Stimulated activated CD8-positive, alpha-beta memory T cell treated with anti-CD3 and anti-CD28 coated beads, Interleukin-12 subunit alpha, Interleukin-12 subunit beta, amount 100 ng/mL, for 24 hours (primary cell): Measurements from ENCODE around the gene XKRX.

Source experiments
- DNase-seq: peaks from one replicate; pipeline ENCODE4 v3.0.0-alpha.2; 2020; ENCODE audit errors: extremely low read depth

The XKRX gene

GRCh38 chrX:100928660-100929613 is at the start of gene XKRX:
XKRX (minus strand) TSS chrX:100928917; CDS start chrX:100928304, 613 bp downstream.
- DNase-seq = no peak

- no peak for DNase-seq
Measured at GRCh38 chrX:100976211-100976610, 47.5 kb upstream of the XKRX start.

GRCh38 chrX:100975212-100975611 is 46.5 kb upstream of the XKRX start:
- no peak for DNase-seq

GRCh38 chrX:100973411-100973810 is 44.7 kb upstream of the XKRX start:
- no peak for DNase-seq

GRCh38 chrX:100969936-100970335 is 41.2 kb upstream of the XKRX start:
- no peak for DNase-seq

- no peak for DNase-seq
Measured at GRCh38 chrX:100969408-100969807, 40.7 kb upstream of the XKRX start, which contains the start of gene ARL13A. ARL13A (plus strand) TSS chrX:100969708; CDS start chrX:100973690, 3,982 bp downstream.

GRCh38 chrX:100964362-100964761 is 35.6 kb upstream of the XKRX start:
- DNase-seq = no peak

GRCh38 chrX:100962811-100963210 is 34.1 kb upstream of the XKRX start:
- DNase-seq = no peak

- DNase-seq = no peak
Measured at GRCh38 chrX:100948557-100948956, 19.8 kb upstream of the XKRX start.

GRCh38 chrX:100946299-100946927 is 17.7 kb upstream of the XKRX start:
- no peak for DNase-seq

GRCh38 chrX:100944601-100945000 is 15.9 kb upstream of the XKRX start:
- DNase-seq = no peak

GRCh38 chrX:100939333-100939732 is 10.6 kb upstream of the XKRX start:
- DNase-seq = no peak

GRCh38 chrX:100935767-100936166 is 7.0 kb upstream of the XKRX start:
- no peak for DNase-seq

GRCh38 chrX:100931925-100932285 is 3.2 kb upstream of the XKRX start:
- no peak for DNase-seq

- no peak for DNase-seq
Measured at GRCh38 chrX:100931218-100931924, 2.7 kb upstream of the XKRX start.

- no peak for DNase-seq
Measured at GRCh38 chrX:100926453-100926852, 2.3 kb downstream of the XKRX start.

GRCh38 chrX:100924375-100924774 is 4.3 kb downstream of the XKRX start:
- DNase-seq = no peak

GRCh38 chrX:100915562-100915961 is 13.2 kb downstream of the XKRX start:
- no peak for DNase-seq

- DNase-seq = no peak
Measured at GRCh38 chrX:100913111-100913510, 15.6 kb downstream of the XKRX start.

GRCh38 chrX:100911731-100912130 is 17.0 kb downstream of the XKRX start:
- no peak for DNase-seq

- DNase-seq = no peak
Measured at GRCh38 chrX:100905620-100906019, 23.1 kb downstream of the XKRX start.

GRCh38 chrX:100904433-100904832 is 24.3 kb downstream of the XKRX start:
- DNase-seq = no peak
